ENCODE data around the gene LOXL4. TPM values are rescaled to one million over a fixed set of nuclear protein-coding genes. Genes with fewer than 3 reads are reported as not detected.

Gene LOXL4
- total and polyA plus RNA-seq, 7 donors = 1.1 to 15.8 (median 8.5) TPM; not detected in 1

GRCh38 chr10:98313598-98313997 is 45.6 kb upstream of the LOXL4 start:
- H3K9me3 ChIP-seq = no peaks in the 10 kb centered on the region
- H3K27me3 ChIP-seq = no peaks in the 10 kb centered on the region
- intact Hi-C loops (cut with DNase I) = loop anchor here (10.0 kb wide), 1 partner anchor 399 kb away; no protein-coding TSS in a partner anchor
- TF ChIP-seq CTCF (IDR thresholded peaks at IDR 0.05) (no peak), EP300 (IDR thresholded peaks at IDR 0.05) (no peak), POLR2AphosphoS5 (IDR thresholded peaks at IDR 0.05) (no peak), POLR2A (IDR thresholded peaks at IDR 0.05) (no peak)
- H3K4me3 ChIP-seq = no peak overlapping the region
- WGBS, 2 donors = 22 to 68% methylated on average over 3 of the region's 3 CpGs
- H3K27ac ChIP-seq = no peak overlapping the region
- no peaks in the 10 kb centered on the region for H3K36me3 ChIP-seq
- DNase-seq = no peak
- peaks cover 0 to 16% (median 12%) of the 10 kb centered on the region in 4 donors for H3K4me1 ChIP-seq

GRCh38 chr10:98312822-98313221 is 44.8 kb upstream of the LOXL4 start:
- intact Hi-C loops (cut with DNase I) = loop anchor here (10.0 kb wide), 1 partner anchor 398 kb away; no protein-coding TSS in a partner anchor
- H3K4me1 ChIP-seq = peaks cover 0 to 21% (median 12%) of the 10 kb centered on the region in 4 donors
- WGBS, 2 donors = 81 to 83% methylated on average over 5 of the region's 5 CpGs
- H3K36me3 ChIP-seq = no peaks in the 10 kb centered on the region
- DNase-seq = no peak
- H3K4me3 ChIP-seq = no peak overlapping the region
- no peaks in the 10 kb centered on the region for H3K9me3 ChIP-seq
- no peak overlapping the region for H3K27ac ChIP-seq
- H3K27me3 ChIP-seq = no peaks in the 10 kb centered on the region
- TF ChIP-seq CTCF (IDR thresholded peaks at IDR 0.05) (no peak), POLR2AphosphoS5 (IDR thresholded peaks at IDR 0.05) (no peak), POLR2A (IDR thresholded peaks at IDR 0.05) (no peak), EP300 (IDR thresholded peaks at IDR 0.05) (no peak)

GRCh38 chr10:98312349-98312748 is 44.4 kb upstream of the LOXL4 start:
- intact Hi-C loops (cut with DNase I) = loop anchor here (10.0 kb wide), 1 partner anchor 398 kb away; no protein-coding TSS in a partner anchor
- no peak overlapping the region for H3K27ac ChIP-seq
- peaks cover 0 to 21% (median 12%) of the 10 kb centered on the region in 4 donors for H3K4me1 ChIP-seq
- no peak for DNase-seq
- no peak for TF ChIP-seq POLR2A (IDR thresholded peaks at IDR 0.05)
- TF ChIP-seq EP300 (IDR thresholded peaks at IDR 0.05) = no peak
- no peak for TF ChIP-seq CTCF (IDR thresholded peaks at IDR 0.05)
- TF ChIP-seq POLR2AphosphoS5 (IDR thresholded peaks at IDR 0.05) = no peak
- WGBS, 2 donors = 71 to 91% methylated on average over 3 of the region's 3 CpGs
- H3K27me3 ChIP-seq = no peaks in the 10 kb centered on the region
- H3K36me3 ChIP-seq = no peaks in the 10 kb centered on the region
- no peaks in the 10 kb centered on the region for H3K9me3 ChIP-seq
- H3K4me3 ChIP-seq = no peak overlapping the region

GRCh38 chr10:98310701-98311100 is 42.7 kb upstream of the LOXL4 start:
- no peaks in the 10 kb centered on the region for H3K36me3 ChIP-seq
- WGBS, 2 donors = 90 to 91% methylated on average over 8 of the region's 8 CpGs
- no peak for DNase-seq
- intact Hi-C loops (cut with DNase I) = loop anchor here (10.0 kb wide), 1 partner anchor 396 kb away; no protein-coding TSS in a partner anchor
- H3K9me3 ChIP-seq = no peaks in the 10 kb centered on the region
- no peaks in the 10 kb centered on the region for H3K27me3 ChIP-seq
- H3K4me3 ChIP-seq = no peak overlapping the region
- no peak overlapping the region for H3K27ac ChIP-seq
- TF ChIP-seq POLR2A (IDR thresholded peaks at IDR 0.05) (no peak), CTCF (IDR thresholded peaks at IDR 0.05) (no peak), POLR2AphosphoS5 (IDR thresholded peaks at IDR 0.05) (no peak), EP300 (IDR thresholded peaks at IDR 0.05) (no peak)
- H3K4me1 ChIP-seq = peaks cover 0 to 21% (median 12%) of the 10 kb centered on the region in 4 donors
